Omental fat pad (tissue), 4 donors: ENCODE data around the gene FRMD4A. TPM values are rescaled to one million over a fixed set of nuclear protein-coding genes. Genes with fewer than 3 reads are reported as not detected.

Source experiments
- ATAC-seq: fragments of 150-250 bp; one replicate; pipeline ENCODE4 v1.9.1; 2016; ENCODE audit warnings: mild to moderate bottlenecking, moderate library complexity; ENCODE audit not compliant: low FRiP score
- DNase-seq: peaks from one replicate; pipeline ENCODE4 v3.0.0-alpha.2; 2019; ENCODE audit warnings: low spot score
- total RNA-seq, 4 donors: library from RNA; depleted of rRNA; stranded (reverse); fragments of >200 nt; gene quantifications; one replicate each; pipeline ENCODE4 v1.1.0, GENCODE V29; 2016
- TF ChIP-seq, protein P1 (sequence below), 3 donors: fragments of 450-650 bp; IDR thresholded peaks; one replicate each; pipeline ENCODE4 v1.5.1; 2016 to 2017; ENCODE audit warnings: antibody characterized with exemption in 3 of 3, mild to moderate bottlenecking in 3 of 3, moderate library complexity in 2 of 3

The FRMD4A gene
- total RNA-seq, 4 donors from 2014 or later: 66.8 to 119 (median 81.6) TPM

DNA sequence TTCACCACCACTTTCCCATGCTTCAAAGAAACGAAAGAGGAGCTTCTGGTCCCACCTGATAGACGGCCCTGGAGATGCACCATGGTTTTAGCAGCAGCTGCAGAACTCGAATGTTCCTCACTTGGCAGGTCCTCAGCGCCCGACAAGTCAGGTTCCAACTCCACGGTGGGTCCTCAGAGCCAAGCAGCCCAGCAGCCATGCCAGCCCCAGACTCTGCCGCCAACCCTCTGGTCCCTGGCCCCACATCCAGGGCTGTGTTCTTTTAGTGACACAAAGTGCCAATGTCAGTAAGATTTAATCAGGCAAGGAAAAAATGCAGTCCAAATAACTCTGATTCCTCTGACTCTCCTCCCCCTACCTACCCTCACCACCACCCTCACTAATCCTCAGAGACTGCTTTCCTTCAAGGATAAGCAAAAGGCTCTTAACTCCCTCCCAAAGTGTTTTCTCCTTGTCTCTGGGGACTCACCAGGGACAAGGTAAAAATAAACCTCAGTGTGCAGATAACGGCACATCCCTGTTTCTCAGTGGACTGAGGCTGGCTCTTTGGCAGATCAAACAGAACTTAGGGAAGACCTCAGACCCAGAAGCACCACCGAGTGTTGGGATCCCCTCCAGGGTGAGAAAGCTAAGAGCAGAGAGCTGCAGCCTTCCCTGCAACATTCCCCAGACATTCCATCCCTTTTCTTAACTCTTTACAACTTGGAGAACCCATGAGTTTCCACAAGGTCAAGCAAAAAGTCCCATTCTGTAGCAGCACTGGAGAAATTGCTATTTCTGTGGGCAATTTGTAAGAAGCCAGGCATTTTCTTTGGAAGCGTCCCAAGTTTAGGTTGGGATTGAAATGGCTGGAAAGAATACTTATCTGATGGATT, 358.9 kb downstream of the FRMD4A start:
- TF ChIP-seq, protein P1, sequence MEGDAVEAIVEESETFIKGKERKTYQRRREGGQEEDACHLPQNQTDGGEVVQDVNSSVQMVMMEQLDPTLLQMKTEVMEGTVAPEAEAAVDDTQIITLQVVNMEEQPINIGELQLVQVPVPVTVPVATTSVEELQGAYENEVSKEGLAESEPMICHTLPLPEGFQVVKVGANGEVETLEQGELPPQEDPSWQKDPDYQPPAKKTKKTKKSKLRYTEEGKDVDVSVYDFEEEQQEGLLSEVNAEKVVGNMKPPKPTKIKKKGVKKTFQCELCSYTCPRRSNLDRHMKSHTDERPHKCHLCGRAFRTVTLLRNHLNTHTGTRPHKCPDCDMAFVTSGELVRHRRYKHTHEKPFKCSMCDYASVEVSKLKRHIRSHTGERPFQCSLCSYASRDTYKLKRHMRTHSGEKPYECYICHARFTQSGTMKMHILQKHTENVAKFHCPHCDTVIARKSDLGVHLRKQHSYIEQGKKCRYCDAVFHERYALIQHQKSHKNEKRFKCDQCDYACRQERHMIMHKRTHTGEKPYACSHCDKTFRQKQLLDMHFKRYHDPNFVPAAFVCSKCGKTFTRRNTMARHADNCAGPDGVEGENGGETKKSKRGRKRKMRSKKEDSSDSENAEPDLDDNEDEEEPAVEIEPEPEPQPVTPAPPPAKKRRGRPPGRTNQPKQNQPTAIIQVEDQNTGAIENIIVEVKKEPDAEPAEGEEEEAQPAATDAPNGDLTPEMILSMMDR (IDR thresholded peaks at IDR 0.05): no peak
- DNase-seq (no peak), ATAC-seq (no peak)

DNA sequence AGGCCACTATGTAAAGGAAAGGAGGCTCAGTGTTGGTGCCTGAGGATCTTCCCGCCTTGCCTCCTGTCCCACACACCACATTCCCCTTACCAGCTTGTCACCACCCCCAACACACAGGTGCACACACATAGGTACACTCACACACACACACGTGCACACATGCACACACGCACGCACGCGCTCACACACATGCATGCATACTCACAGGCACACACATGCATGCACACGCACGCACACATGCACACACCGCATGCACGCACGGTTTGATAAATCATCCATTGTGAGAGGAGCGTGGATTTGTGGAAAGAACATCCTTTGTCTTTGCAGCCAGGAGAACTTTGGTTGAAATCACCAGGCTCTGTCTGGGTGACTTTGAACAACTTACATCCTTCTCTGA, 359.8 kb downstream of the FRMD4A start:
- no peak for DNase-seq
- ATAC-seq: no peak
- TF ChIP-seq, protein P1 (IDR thresholded peaks at IDR 0.05): no peak

DNA sequence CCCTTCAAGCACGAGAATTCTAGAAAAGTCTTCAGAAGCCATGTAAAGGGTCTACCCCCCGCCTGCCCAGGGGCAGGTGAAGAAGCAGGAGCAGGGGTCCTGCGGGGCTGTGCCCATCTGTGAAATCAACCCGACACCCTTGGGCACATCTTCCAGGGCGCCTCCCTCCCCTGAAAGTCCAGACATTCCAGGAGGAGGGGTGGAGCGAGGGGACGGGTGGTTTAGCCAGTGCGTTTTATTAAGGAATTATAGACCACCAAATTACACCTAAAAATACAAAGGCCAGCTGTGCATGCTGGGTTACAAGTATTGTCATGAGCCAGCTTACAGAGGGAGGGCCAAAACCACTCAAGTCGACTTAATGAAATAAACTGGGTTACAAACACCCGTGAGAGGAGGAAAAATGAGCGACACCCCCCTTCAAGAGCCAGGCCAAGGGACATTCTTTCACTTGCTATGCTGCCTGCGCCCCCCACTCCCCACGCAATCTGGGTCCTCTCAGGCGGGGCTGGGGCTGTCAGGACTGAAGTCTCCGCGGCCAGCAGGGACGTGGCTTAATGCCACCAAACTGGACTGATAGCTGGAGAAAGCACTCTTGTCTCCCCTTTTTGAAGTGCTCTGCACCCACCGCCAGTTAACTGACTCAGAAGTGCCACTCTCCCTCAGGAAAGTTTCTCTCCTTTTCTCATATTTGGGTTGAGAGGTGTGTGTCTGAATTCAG, 360.3 kb downstream of the FRMD4A start:
- ATAC-seq (no peak), DNase-seq (no peak)
- TF ChIP-seq, protein P1 (IDR thresholded peaks at IDR 0.05): no peak

DNA sequence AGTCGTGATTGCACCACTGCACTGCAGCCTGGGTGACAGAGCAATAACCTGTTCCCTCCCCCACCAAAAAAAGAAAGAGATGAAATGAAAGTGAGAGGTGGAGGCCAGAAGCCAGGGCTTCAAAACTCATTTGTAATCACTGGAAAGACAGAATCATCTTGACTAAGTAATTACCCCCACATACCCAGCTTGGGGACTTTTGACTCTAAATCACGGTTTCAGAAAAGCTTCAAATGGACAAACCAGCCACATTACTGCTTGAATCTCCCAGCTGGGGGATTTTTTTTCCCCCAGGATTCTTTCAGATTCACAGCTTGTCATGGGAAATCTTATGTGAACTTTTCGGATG, 361.0 kb downstream of the FRMD4A start:
- DNase-seq (no peak), ATAC-seq (no peak)
- TF ChIP-seq, protein P1 (IDR thresholded peaks at IDR 0.05): no peak

DNA sequence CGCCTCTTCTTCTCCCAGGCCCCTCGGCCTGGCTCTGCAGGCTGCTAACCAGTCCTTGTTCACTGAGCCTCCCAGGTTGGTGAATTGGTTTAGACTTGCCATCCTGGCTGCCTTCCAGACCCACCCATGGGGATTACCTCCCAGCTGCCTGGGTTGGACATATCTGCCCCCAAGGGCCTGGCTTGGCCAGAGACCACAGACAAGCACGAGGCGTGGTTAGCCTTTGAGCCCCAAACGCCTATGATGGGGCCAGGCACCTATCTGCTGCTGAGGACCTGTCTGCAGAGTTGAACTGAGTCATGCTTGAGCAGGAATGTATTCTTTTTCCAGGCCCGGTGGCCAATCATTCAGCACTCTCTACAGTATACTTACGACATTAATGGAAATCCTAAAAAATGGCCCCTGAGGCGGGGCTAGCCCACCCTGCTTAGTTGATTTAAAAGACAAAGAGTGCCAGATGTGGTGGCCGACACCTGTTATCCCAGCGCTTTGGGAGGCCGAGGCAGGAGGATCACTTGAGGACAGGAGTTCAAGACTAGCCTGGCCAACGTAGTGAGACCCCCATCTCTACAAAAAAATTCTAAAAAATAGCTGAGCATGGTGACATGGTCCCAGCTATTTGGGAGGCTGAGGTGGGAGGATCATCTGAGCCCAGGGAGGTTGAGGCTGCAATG, 361.5 kb downstream of the FRMD4A start:
- DNase-seq (no peak), ATAC-seq (no peak)
- TF ChIP-seq, protein P1 (IDR thresholded peaks at IDR 0.05): no peak

DNA sequence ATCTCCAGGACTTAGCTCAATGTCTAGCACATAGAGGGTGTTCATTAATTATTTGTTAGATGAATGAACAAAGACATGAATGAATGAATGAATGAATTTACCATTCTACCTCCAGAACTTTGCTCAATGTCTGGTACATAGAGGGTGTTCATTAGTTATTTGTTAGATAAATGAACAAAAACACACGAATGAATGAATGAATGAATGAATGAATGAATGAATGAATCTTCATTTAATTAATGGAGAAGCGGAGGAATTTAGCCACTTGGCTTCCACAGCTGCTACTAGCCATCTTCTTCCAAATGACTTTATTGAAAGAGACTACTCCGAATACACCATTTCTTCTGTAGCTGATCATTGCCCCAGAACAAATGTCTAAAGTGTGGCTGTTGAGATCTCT, 368.9 kb downstream of the FRMD4A start:
- DNase-seq (no peak), ATAC-seq (no peak)
- TF ChIP-seq, protein P1 (IDR thresholded peaks at IDR 0.05): no peak
